Measurements from ENCODE around the gene SPDYE2B.
"Not testable (repeated sequence)": the region's sequence is repeated elsewhere in the genome, so short reads cannot be mapped to it uniquely, and the experiment has no call there.

The SPDYE2B gene

GRCh38 chr7:102649924-102650323, at the start of gene SPDYE2B:
SPDYE2B (plus strand) TSS chr7:102650319; CDS start chr7:102652349, 2,030 bp downstream.
- not testable (repeated sequence) for DNase-seq

- not testable (repeated sequence) for DNase-seq
Observed at GRCh38 chr7:102602317-102602716, 47.8 kb upstream of the SPDYE2B start.

- not testable (repeated sequence) for DNase-seq
Observed at GRCh38 chr7:102604431-102605145, 45.5 kb upstream of the SPDYE2B start.

- not testable (repeated sequence) for DNase-seq
Observed at GRCh38 chr7:102606848-102607247, 43.3 kb upstream of the SPDYE2B start.

- DNase-seq = peak; percentile 45
Observed at GRCh38 chr7:102609734-102610133, 40.4 kb upstream of the SPDYE2B start.

- DNase-seq = peak; percentile 53
Observed at GRCh38 chr7:102610441-102610840, 39.7 kb upstream of the SPDYE2B start.

- not testable (repeated sequence) for DNase-seq
Observed at GRCh38 chr7:102611013-102611674, 39.0 kb upstream of the SPDYE2B start.

- peak; percentile 58 for DNase-seq
Observed at GRCh38 chr7:102611675-102612325, 38.3 kb upstream of the SPDYE2B start.

- peak; percentile 50 for DNase-seq
Observed at GRCh38 chr7:102613575-102614345, 36.4 kb upstream of the SPDYE2B start.

GRCh38 chr7:102614346-102614697, 35.8 kb upstream of the SPDYE2B start:
- DNase-seq = not testable (repeated sequence)

- DNase-seq = not testable (repeated sequence)
Observed at GRCh38 chr7:102614873-102615272, 35.2 kb upstream of the SPDYE2B start.

GRCh38 chr7:102615930-102616329, 34.2 kb upstream of the SPDYE2B start:
- DNase-seq = not testable (repeated sequence)

- DNase-seq = peak; percentile 80
Observed at GRCh38 chr7:102616507-102617125, 33.5 kb upstream of the SPDYE2B start, which contains the start of gene RASA4. RASA4 (minus strand) TSS chr7:102616756; CDS start chr7:102616689, 67 bp downstream.

- not testable (repeated sequence) for DNase-seq
Observed at GRCh38 chr7:102618122-102618521, 32.0 kb upstream of the SPDYE2B start.

- not testable (repeated sequence) for DNase-seq
Observed at GRCh38 chr7:102627271-102627904, 22.7 kb upstream of the SPDYE2B start.

GRCh38 chr7:102630622-102631021, 19.5 kb upstream of the SPDYE2B start:
- peak; percentile 35 for DNase-seq

GRCh38 chr7:102634299-102634698, 15.8 kb upstream of the SPDYE2B start:
- not testable (repeated sequence) for DNase-seq

- DNase-seq = not testable (repeated sequence)
Observed at GRCh38 chr7:102635354-102635753, 14.8 kb upstream of the SPDYE2B start.

- peak; percentile 49 for DNase-seq
Observed at GRCh38 chr7:102636956-102637355, 13.2 kb upstream of the SPDYE2B start.

GRCh38 chr7:102638848-102639247, 11.3 kb upstream of the SPDYE2B start:
- peak; percentile 55 for DNase-seq

GRCh38 chr7:102642691-102643090, 7.4 kb upstream of the SPDYE2B start, which contains the start of gene UPK3BL1:
UPK3BL1 (minus strand) TSS chr7:102642791; CDS start chr7:102642741, 50 bp downstream.
- not testable (repeated sequence) for DNase-seq

- DNase-seq = not testable (repeated sequence)
Observed at GRCh38 chr7:102643404-102643803, 6.7 kb upstream of the SPDYE2B start.
